ENCODE results near the gene ZBTB44.
"Not testable (repeated sequence)": the region's sequence is repeated elsewhere in the genome, so short reads cannot be mapped to it uniquely, and the experiment has no call there.

The ZBTB44 gene

GRCh38 chr11:130313383-130314183, 1.1 kb downstream of the ZBTB44 start:
- DNase-seq (ENCODE audit: low spot score), result no peak

GRCh38 chr11:130312046-130312445, 2.7 kb downstream of the ZBTB44 start:
- no peak for DNase-seq (ENCODE audit: low spot score)

- no peak for DNase-seq (ENCODE audit: low spot score)
Observed at GRCh38 chr11:130310622-130311021, 4.1 kb downstream of the ZBTB44 start.

GRCh38 chr11:130308886-130309285, 5.8 kb downstream of the ZBTB44 start:
- DNase-seq (ENCODE audit: low spot score), result no peak

GRCh38 chr11:130308059-130308458, 6.7 kb downstream of the ZBTB44 start:
- DNase-seq (ENCODE audit: low spot score), result no peak

- DNase-seq (ENCODE audit: low spot score), result no peak
Observed at GRCh38 chr11:130304651-130305050, 10.1 kb downstream of the ZBTB44 start.

GRCh38 chr11:130301002-130301401, 13.7 kb downstream of the ZBTB44 start:
- no peak for DNase-seq (ENCODE audit: low spot score)

- DNase-seq (ENCODE audit: low spot score), result no peak
Observed at GRCh38 chr11:130300567-130300966, 14.2 kb downstream of the ZBTB44 start.

GRCh38 chr11:130299978-130300377, 14.7 kb downstream of the ZBTB44 start:
- DNase-seq (ENCODE audit: low spot score), result no peak

GRCh38 chr11:130295657-130296056, 19.1 kb downstream of the ZBTB44 start:
- DNase-seq (ENCODE audit: low spot score), result no peak

- DNase-seq (ENCODE audit: low spot score), result no peak
Observed at GRCh38 chr11:130282111-130282510, 32.6 kb downstream of the ZBTB44 start.

- DNase-seq (ENCODE audit: low spot score), result not testable (repeated sequence)
Observed at GRCh38 chr11:130281341-130281740, 33.4 kb downstream of the ZBTB44 start.

GRCh38 chr11:130279989-130280388, 34.7 kb downstream of the ZBTB44 start:
- DNase-seq (ENCODE audit: low spot score), result no peak

- DNase-seq (ENCODE audit: low spot score), result no peak
Observed at GRCh38 chr11:130278745-130279144, 36.0 kb downstream of the ZBTB44 start.

GRCh38 chr11:130278151-130278550, 36.6 kb downstream of the ZBTB44 start:
- DNase-seq (ENCODE audit: low spot score), result no peak

GRCh38 chr11:130272336-130272735, 42.4 kb downstream of the ZBTB44 start:
- no peak for DNase-seq (ENCODE audit: low spot score)

GRCh38 chr11:130269326-130269943, 45.3 kb downstream of the ZBTB44 start:
- no peak for DNase-seq (ENCODE audit: low spot score)

- no peak for DNase-seq (ENCODE audit: low spot score)
Observed at GRCh38 chr11:130263351-130263750, 51.4 kb downstream of the ZBTB44 start.

- DNase-seq (ENCODE audit: low spot score), result no peak
Observed at GRCh38 chr11:130262424-130262823, 52.3 kb downstream of the ZBTB44 start.

- no peak for DNase-seq (ENCODE audit: low spot score)
Observed at GRCh38 chr11:130261571-130261970, 53.1 kb downstream of the ZBTB44 start.

GRCh38 chr11:130260742-130261141, 54.0 kb downstream of the ZBTB44 start:
- DNase-seq (ENCODE audit: low spot score), result no peak

- DNase-seq (ENCODE audit: low spot score), result no peak
Observed at GRCh38 chr11:130260080-130260627, 54.6 kb downstream of the ZBTB44 start.

- DNase-seq (ENCODE audit: low spot score), result not testable (repeated sequence)
Observed at GRCh38 chr11:130251763-130252162, 63.0 kb downstream of the ZBTB44 start.
